H9 (cell line): Measurements from ENCODE around the gene CPT2. TPM values are rescaled to one million over a fixed set of nuclear protein-coding genes. Genes with fewer than 3 reads are reported as not detected.
A peak's percentile ranks its signal among the peaks of the same experiment; 100 is the strongest.

Experiments used
- DNase-seq: peaks from one replicate; pipeline ENCODE4 v3.0.0-alpha.2; 2017
- H2AFZ ChIP-seq: one replicate; pipeline ENCODE4 v1.6.1; 2013; ENCODE audit warnings: mild to moderate bottlenecking, low read length, control low read depth, moderate library complexity
- H2AK5ac ChIP-seq: 2 replicates; pipeline ENCODE4 v1.6.1; 2013; ENCODE audit warnings: low read length, control low read depth, mixed read lengths; ENCODE audit not compliant: insufficient read length
- H2BK120ac ChIP-seq: one replicate; pipeline ENCODE4 v1.6.1; 2013; ENCODE audit warnings: low read depth, mild to moderate bottlenecking, low read length, control low read depth, inconsistent platforms; ENCODE audit not compliant: poor library complexity, severe bottlenecking
- H2BK12ac ChIP-seq: 2 replicates; pipeline ENCODE4 v1.6.1; 2013; ENCODE audit warnings: low read length, control low read depth, mixed read lengths, low read depth; ENCODE audit not compliant: insufficient read length
- H2BK15ac ChIP-seq: 2 replicates; pipeline ENCODE4 v1.6.1; 2013; ENCODE audit warnings: low read depth, low read length, control low read depth
- H2BK20ac ChIP-seq: one replicate; pipeline ENCODE4 v1.6.1; 2013; ENCODE audit warnings: low read depth, mild to moderate bottlenecking, low read length, control low read depth, inconsistent platforms; ENCODE audit not compliant: poor library complexity, severe bottlenecking
- H2BK5ac ChIP-seq: 2 replicates; pipeline ENCODE4 v1.6.1; 2013; ENCODE audit warnings: low read length, control low read depth, mixed read lengths; ENCODE audit not compliant: insufficient read length
- H3K14ac ChIP-seq: 2 replicates; pipeline ENCODE4 v1.6.1; 2013; ENCODE audit warnings: low read length, control low read depth; ENCODE audit not compliant: insufficient read depth
- H3K18ac ChIP-seq: 2 replicates; pipeline ENCODE4 v1.6.1; 2013; ENCODE audit warnings: low read depth, mild to moderate bottlenecking, mixed read lengths, low read length, control low read depth; ENCODE audit not compliant: insufficient read length
- H3K23ac ChIP-seq: 2 replicates; pipeline ENCODE4 v1.6.1; 2013; ENCODE audit warnings: low read length, control low read depth, mixed read lengths, low read depth; ENCODE audit not compliant: insufficient read length
- H3K23me2 ChIP-seq: 2 replicates; pipeline ENCODE4 v1.6.1; 2013; ENCODE audit warnings: low read depth, mild to moderate bottlenecking, mixed read lengths, low read length, control low read depth; ENCODE audit not compliant: insufficient read length, poor library complexity, severe bottlenecking
- H3K27ac ChIP-seq: 2 replicates; pipeline ENCODE4 v1.5.1; 2013; ENCODE audit warnings: low read length, control low read depth, mixed read lengths, low read depth; ENCODE audit not compliant: insufficient read length
- H3K27me3 ChIP-seq: 2 replicates; pipeline ENCODE4 v1.6.1; 2013; ENCODE audit warnings: low read length, control low read depth, inconsistent platforms; ENCODE audit not compliant: insufficient read depth
- H3K4ac ChIP-seq: 2 replicates; pipeline ENCODE4 v1.6.1; 2013; ENCODE audit warnings: low read depth, mild to moderate bottlenecking, control low read depth, inconsistent platforms, low read length, moderate library complexity
- H3K4me1 ChIP-seq: 2 replicates; pipeline ENCODE4 v1.6.1; 2013; ENCODE audit warnings: low read length, control low read depth, inconsistent platforms; ENCODE audit not compliant: insufficient read depth
- H3K4me2 ChIP-seq: 2 replicates; pipeline ENCODE4 v1.6.1; 2013; ENCODE audit warnings: low read length, control low read depth, mixed read lengths; ENCODE audit not compliant: insufficient read length, insufficient read depth
- H3K56ac ChIP-seq: 2 replicates; pipeline ENCODE4 v1.6.1; 2013; ENCODE audit warnings: low read depth, mild to moderate bottlenecking, mixed read lengths, low read length, control low read depth; ENCODE audit not compliant: insufficient read length
- H3K79me1 ChIP-seq: 2 replicates; pipeline ENCODE4 v1.6.1; 2013; ENCODE audit warnings: low read depth, mild to moderate bottlenecking, moderate library complexity, low read length, control low read depth, inconsistent platforms; ENCODE audit not compliant: insufficient read depth, poor library complexity, severe bottlenecking
- H3K79me2 ChIP-seq: 2 replicates; pipeline ENCODE4 v1.6.1; 2013; ENCODE audit warnings: low read length, control low read depth, inconsistent platforms; ENCODE audit not compliant: insufficient read depth
- H3K9ac ChIP-seq: 2 replicates; pipeline ENCODE4 v1.6.1; 2013; ENCODE audit warnings: low read length, control low read depth, mixed read lengths; ENCODE audit not compliant: insufficient read length; ENCODE audit errors: extremely low read depth
- H3K9me3 ChIP-seq: one replicate; pipeline ENCODE4 v1.6.1; 2013; ENCODE audit warnings: low read depth, low read length, inconsistent platforms; ENCODE audit not compliant: control insufficient read depth
- H3T11ph ChIP-seq: one replicate; pipeline ENCODE4 v1.6.1; 2013; ENCODE audit warnings: mild to moderate bottlenecking, low read length, control low read depth, inconsistent platforms
- H4K20me1 ChIP-seq: one replicate; pipeline ENCODE4 v1.6.1; 2013; ENCODE audit not compliant: control insufficient read depth, insufficient read length, insufficient read depth
- H4K5ac ChIP-seq: 2 replicates; pipeline ENCODE4 v1.6.1; 2013; ENCODE audit warnings: low read depth, mild to moderate bottlenecking, mixed read lengths, low read length, control low read depth; ENCODE audit not compliant: insufficient read length
- H4K8ac ChIP-seq: replicated peaks from 2 replicates; pipeline ENCODE4 v1.6.1; 2013; ENCODE audit warnings: low read length, control low read depth, mixed read lengths, low read depth; ENCODE audit not compliant: insufficient read length
- H4K91ac ChIP-seq: 2 replicates; pipeline ENCODE4 v1.6.1; 2013; ENCODE audit warnings: low read depth, mild to moderate bottlenecking, moderate library complexity, mixed read lengths, low read length, control low read depth; ENCODE audit not compliant: insufficient read length
- H3K27ac Mint-ChIP-seq, 3 experiments: 2 replicates in 2 of 3; 3 replicates in 1 of 3; pipeline ENCODE4 v1.8.0; 2020 to 2021; ENCODE audit warnings: mixed read lengths in 3 of 3, mild to moderate bottlenecking in 1 of 3, moderate library complexity in 1 of 3
- H3K27me3 Mint-ChIP-seq: 2 replicates; pipeline ENCODE4 v1.8.0; 2021; ENCODE audit warnings: low read depth, mild to moderate bottlenecking, moderate library complexity, mixed read lengths
- H3K36me3 Mint-ChIP-seq, 3 experiments: 2 replicates in 2 of 3; 3 replicates in 1 of 3; pipeline ENCODE4 v1.8.0; 2020 to 2021; ENCODE audit warnings: low read depth in 3 of 3, mixed read lengths in 3 of 3; ENCODE audit not compliant: insufficient read depth in 1 of 3
- H3K4me1 Mint-ChIP-seq, 2 experiments: 2 replicates each; pipeline ENCODE4 v1.8.0; 2020; ENCODE audit warnings: mixed read lengths in 2 of 2
- H3K4me3 Mint-ChIP-seq, 2 experiments: 2 replicates in 1 of 2; 3 replicates in 1 of 2; pipeline ENCODE4 v1.8.0; 2020 to 2021; ENCODE audit warnings: mild to moderate bottlenecking in 2 of 2, mixed read lengths in 2 of 2, moderate library complexity in 1 of 2
- H3K9me3 Mint-ChIP-seq, 2 experiments: 2 replicates in 1 of 2; 3 replicates in 1 of 2; pipeline ENCODE4 v1.8.0; 2020; ENCODE audit warnings: mild to moderate bottlenecking in 2 of 2, mixed read lengths in 2 of 2, moderate library complexity in 1 of 2
- CTCF ChIP-seq: fragments of 200-600 bp; sonication (generic); conservative IDR thresholded peaks from 3 replicates; pipeline ENCODE4 v1.8.0; 2021; ENCODE audit warnings: antibody characterized with exemption, mild to moderate bottlenecking
- WGBS: extraction: QIAGEN DNeasy Blood & Tissue Kit; methylation state at CpG from one replicate; pipeline ENCODE4 v1.1.7; 2013; ENCODE audit warnings: missing lambda C conversion rate, low lambda C conversion rate, mixed read lengths; ENCODE audit not compliant: insufficient read length; ENCODE audit errors: extremely low coverage; 5-methylcytosine and 5-hydroxymethylcytosine counted together
- total RNA-seq: library from RNA; stranded (reverse); gene quantifications from 2 replicates; pipeline ENCODE4 v1.2.1, GENCODE V29; 2021

The CPT2 gene
- total RNA-seq, 1 experiment from 2014 or later: 33.2 TPM

GRCh38 chr1:53166366-53166765 is 30.3 kb upstream of the CPT2 start:
- no peak overlapping the region for H2BK5ac ChIP-seq
- no peak overlapping the region for H3K4ac ChIP-seq
- no peaks in the 10 kb centered on the region for H3K36me3 Mint-ChIP-seq
- H3K4me1 Mint-ChIP-seq: peaks cover 32 to 37% of the 10 kb centered on the region in 2 experiments
- H3T11ph ChIP-seq: no peak overlapping the region
- no peak for DNase-seq
- H4K8ac ChIP-seq: no peak overlapping the region
- H3K4me2 ChIP-seq: no peak overlapping the region
- no peak for TF ChIP-seq CTCF
- no peaks in the 10 kb centered on the region for H3K9me3 ChIP-seq
- no peaks in the 10 kb centered on the region for H3K27me3 ChIP-seq
- no peak overlapping the region for H3K27ac ChIP-seq
- no peak overlapping the region for H3K23ac ChIP-seq
- peaks cover 3% of the 10 kb centered on the region; the same call in 1 of the 2 replicates for H3K4me1 ChIP-seq
- H3K56ac ChIP-seq: no peak overlapping the region
- no peak overlapping the region for H2AK5ac ChIP-seq
- H4K20me1 ChIP-seq: no peaks in the 10 kb centered on the region
- H2BK20ac ChIP-seq: no peak overlapping the region
- no peaks in the 10 kb centered on the region for H3K79me1 ChIP-seq
- no peak overlapping the region for H3K4me3 Mint-ChIP-seq
- no peak overlapping the region for H3K18ac ChIP-seq
- peak overlapping the region in 1 of 3 experiments; percentile 40; a peak in 1 of 7 replicates for H3K27ac Mint-ChIP-seq
- WGBS: no CpG with 5 or more reads among the region's 6 CpGs
- no peaks in the 10 kb centered on the region for H3K79me2 ChIP-seq
- H3K9ac ChIP-seq: no peak overlapping the region
- H4K91ac ChIP-seq: no peak overlapping the region
- no peak overlapping the region for H4K5ac ChIP-seq
- no peak overlapping the region for H2BK120ac ChIP-seq
- no peaks in the 10 kb centered on the region for H3K23me2 ChIP-seq
- peaks cover 2% of the 10 kb centered on the region for H3K27me3 Mint-ChIP-seq
- H3K14ac ChIP-seq: no peak overlapping the region
- no peak overlapping the region for H2BK12ac ChIP-seq
- no peak overlapping the region for H2BK15ac ChIP-seq
- H2AFZ ChIP-seq: no peak overlapping the region
- no peaks in the 10 kb centered on the region for H3K9me3 Mint-ChIP-seq
